HG03095 (cell line): ENCODE data around the gene TSKS.

Source experiments
- ATAC-seq: cut with Tn5 transposase; IDR thresholded peaks from one replicate; pipeline ENCODE4 v1.9.1; 2021; ENCODE audit warnings: moderate library complexity; ENCODE audit not compliant: unreplicated experiment

TSKS gene

DNA sequence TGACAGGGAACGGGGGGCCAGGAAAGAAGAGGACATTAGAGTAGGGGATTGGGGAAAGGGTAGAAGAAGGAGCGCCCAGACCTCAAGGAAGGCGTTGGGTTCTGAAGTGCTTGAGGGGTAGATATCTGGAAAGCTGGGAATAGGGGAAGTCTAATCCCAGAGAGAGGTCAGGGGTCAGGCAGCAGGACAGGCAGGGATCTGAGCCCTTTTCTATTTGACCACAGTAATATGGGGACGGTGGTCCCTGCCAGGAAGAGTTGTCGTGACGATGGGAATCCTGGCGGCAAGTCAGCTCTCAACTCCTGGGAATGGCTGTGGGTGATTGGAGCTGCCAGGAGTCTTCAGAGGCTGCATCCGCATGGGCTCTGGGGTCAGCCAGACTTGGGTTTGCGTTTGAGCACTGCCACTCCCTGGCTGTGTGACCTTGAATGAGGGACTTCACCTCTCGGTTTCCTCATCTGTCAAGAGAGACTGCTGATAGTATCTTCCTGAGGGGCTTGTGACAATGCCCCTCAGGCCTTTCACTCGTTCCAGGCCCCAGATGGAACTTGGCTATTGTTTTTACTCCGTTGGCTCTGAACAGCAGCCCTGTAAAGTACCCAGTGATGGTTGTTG is 5.0 kb upstream of the TSKS start:
- ATAC-seq, result no peak

DNA sequence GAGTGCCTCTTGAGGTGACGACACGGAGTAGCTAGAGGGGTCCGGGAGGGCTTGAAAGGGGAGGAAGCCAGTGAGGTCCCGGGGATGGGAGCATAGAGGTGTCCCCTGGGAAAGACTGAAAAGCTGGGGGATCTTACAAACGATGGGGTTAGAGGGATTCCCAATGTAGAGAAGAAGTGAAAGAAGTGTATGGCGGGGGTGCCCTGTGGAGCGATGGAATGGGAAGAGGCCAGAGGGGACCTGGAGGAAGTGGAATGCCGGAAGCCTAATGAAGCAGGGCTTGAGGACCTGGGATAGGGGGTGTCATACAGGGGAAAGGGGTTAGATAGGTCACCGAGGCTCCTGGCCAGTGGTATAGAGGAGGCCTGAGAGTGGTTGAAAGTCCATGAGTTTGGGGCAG is 4.3 kb upstream of the TSKS start:
- no peak for ATAC-seq

DNA sequence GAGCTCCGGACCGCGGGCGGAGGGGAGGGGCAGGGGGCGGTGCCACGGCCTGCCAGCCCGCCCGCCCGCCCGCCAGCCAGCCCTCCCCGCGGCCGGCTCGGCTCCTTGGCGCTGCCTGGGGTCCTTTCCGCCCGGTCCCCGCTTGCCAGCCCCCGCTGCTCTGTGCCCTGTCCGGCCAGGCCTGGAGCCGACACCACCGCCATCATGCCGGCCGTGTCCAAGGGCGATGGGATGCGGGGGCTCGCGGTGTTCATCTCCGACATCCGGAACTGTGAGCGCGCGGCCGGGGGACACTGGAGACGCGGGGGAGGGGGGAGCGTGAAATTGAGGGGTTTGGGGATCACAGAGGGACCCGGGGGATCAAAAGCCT is 3.8 kb upstream of the TSKS start, which contains the start of gene AP2A1:
TSS of gene AP2A1 (plus strand) at position 72 of the 370 bp plus-strand sequence. CDS start at position 205, 133 bp downstream.
- ATAC-seq, result no peak

DNA sequence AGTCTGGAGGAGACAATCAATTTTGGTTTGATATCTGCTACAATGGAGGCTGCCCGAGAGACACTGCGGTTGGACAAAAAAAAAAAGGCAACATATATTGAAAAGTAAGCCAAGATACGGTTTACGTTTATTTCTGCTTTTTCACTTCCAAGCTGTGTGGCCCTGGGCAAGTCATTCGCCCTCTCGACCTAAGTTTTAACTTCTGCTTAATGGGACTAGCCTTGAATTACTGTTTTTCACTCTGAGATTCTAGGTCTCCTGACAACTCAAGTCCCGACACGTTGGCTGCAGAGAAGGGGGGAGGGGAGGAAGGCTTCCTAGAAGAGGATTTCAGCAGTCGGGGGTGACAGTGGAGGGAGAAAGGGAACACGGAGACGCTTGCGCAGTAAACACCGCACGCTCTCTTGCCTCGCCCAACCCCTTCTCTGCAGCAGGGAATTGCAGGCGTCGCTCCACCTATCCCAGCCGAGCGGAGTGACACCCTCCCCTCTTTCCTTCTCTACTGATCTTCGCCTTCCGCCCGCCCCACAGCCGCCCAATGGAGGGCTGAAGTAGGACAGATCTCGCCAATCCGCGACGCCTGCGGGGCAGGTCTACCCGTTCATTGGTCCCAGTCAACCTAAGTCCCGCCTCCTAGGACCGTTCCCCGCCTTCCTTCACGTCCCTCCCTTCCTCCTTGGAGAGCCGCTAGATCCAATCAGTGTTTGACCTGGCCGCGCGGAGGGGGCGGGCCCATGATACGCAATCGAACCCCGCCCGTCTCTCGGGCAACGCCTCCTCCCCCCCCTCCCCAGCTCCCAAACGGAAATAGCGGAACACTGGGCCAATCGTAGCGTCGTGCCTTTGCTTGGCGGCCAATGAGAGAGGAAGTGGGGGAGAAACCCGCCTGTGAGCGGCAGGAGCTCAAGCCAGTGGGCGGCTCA is 3.2 kb upstream of the TSKS start:
- peak; percentile 85 for ATAC-seq

DNA sequence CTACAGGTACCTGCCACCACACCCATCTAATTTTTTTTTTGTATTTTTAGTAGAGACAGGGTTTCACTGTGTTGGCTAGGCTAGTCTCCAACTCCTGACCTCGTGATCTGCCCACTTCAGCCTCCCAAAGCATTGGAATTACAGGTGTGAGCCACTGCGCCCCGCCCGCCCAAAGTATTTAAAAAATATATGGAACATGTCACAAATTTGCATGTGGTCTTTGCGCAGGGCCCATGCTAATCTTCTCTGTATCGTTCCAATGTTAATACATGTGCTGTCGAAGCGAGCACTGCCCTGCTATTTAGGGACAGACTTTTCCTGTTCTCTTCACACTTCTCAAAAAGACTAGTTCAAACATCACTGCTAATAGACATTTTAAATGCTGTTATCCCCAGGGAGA is 1.2 kb upstream of the TSKS start:
- ATAC-seq, result no peak

DNA sequence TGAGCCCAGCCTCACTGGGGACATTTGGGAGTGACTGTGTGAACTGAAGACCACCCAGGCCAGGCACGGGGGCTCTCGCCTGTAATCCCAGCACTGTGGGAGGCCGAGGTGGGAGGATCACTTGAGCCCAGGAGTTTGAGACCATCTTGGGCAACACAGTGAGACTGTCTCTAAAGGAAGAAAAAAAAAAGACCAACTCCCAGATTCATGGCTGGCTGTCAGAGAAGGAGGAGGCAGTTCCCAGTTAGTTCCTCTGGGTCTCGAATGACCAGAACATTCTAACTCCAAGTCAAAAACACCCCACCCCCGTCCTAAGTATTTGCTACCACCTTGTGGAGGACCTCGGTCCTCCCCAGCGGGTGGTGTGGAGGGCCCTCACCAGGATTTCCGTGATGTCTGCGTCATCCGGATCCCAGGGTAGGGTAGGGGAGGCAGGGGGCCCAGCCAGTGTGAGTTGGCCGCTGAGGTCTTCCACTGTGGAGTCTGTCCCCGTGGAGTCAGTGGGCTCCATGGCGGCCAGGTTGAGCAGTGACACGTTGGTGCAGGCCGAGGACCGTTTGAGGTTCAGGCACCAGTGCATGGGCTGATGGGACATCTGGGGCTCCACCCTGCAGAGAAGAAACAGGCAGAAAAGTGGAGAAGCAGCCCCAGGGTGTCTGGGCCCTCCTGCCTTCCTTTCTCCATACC is 1.3 kb downstream of the TSKS start:
- no peak for ATAC-seq

DNA sequence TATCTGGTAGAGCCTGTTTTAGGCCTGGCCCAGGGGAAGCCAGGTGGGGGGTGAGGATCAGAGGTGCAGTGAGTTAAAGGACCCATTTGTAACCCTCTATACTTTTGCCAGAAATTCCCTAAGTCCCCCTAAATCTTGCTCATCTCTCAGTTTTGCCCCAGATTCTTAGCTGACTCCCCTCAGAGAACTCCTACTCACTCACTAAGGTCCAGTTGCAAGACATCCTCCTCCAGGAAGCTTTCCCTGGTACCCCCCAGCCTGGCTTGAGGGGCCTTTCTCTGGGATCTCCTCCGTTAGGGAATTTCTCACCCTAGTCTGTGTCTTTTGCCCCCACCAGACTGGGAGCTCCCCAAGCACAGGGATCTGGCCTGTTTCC is 1.9 kb downstream of the TSKS start:
- ATAC-seq, result no peak

DNA sequence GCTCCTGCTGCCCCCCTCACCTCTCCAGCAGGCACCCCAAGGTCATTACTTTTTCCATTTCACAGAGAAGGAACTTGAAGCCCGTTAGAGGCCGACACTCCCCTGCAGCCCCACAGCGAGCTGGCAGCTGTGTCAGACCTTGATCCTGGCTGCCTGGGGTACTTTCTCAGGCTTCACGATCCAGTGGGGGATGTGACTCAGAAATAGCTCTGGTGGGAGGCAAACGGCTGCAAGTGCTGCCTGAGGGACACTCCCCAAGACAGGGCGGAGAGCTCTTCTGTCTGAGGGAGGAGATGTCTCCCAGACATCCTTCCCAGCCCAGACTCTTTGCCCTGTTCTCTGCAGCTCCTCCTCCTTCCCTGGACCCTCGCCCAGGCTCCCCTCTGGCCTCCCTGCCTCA is 4.8 kb downstream of the TSKS start:
- no peak for ATAC-seq

DNA sequence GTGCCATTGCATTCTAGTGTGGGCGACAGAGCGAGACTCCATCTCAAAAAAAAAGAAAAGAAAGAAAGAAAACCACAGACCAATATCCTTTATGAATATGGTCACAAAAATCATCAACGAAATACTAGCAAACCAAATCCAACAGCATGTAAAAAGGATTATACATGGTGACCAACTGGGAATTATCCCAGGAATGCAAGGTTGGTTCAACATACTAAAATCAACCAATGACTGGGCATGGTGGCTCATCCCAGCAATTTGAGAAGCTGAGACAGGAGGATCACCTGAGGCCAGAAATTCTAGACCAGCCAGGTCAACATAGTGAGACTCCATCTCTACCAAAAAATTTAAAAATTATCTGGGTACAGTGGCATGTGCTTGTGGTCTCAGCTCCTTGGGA is 7.2 kb downstream of the TSKS start:
- no peak for ATAC-seq

DNA sequence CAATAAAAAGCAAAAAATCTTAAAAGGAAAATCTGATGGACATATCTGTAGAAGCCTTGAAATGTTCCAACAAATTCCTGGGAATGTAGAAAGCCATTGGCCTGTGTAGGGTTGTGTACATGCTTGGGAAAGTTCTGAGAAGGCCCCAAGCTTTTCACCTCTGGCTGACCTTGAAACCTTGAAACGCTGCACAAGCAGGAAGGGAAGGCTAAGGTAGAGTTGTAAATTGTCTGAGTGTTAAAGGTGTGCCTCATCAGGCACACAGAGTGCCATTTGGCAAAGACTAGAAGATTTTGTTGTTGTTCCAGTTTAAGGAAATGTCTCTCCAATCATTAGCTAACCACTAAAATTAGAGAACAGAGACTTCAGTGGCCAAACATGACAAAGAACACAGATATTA is 10.4 kb downstream of the TSKS start:
- no peak for ATAC-seq

DNA sequence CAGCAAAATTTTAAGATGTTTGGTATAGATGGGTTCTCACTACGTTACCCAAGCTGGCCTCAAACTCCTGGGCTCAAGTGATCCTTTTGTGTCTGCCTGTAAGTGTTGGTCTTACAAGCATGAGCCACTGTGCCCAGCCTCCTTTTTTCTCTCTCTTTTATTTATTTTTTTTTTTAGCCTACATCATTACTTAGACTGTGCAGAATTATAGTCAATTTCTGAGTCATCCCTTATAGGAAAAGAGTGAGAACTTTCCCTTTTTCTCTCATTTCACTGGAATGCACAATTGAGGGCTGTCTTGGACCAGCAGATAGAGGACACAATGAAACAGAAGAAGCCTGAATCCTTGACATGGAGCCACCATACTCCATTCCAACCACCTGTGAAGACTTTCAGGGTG is 13.3 kb downstream of the TSKS start:
- ATAC-seq, result no peak

DNA sequence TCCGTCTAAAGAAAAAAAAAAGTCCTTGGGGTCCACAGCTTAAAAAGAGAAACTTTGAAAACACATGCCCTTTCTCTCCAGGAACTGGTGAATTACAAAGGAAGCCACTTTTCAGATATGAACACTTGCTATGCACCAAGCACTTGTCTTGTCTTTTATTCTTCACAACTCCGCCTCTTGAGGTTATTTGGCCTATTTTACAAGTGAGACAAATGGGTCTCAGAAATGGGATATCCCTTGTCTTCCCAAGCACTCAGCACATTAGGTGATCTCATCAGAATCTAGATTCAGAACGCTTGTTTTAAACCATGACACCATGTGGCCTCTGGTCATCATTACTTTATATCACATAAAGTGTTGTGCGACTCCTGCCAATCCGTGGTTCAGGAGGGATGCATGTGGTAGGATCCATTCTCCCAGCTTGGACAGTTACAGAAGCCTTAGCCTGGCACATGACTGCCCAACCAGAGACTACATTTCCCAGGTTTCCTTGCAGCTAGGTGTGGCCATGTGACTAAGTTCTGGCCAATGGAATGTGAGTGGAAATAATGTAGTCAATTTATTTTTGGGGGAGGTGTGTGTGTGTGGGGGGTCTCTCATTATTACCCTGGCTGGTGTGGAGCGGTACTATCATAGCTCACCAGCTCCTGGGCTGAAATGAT is 13.9 kb downstream of the TSKS start:
- ATAC-seq, result no peak

DNA sequence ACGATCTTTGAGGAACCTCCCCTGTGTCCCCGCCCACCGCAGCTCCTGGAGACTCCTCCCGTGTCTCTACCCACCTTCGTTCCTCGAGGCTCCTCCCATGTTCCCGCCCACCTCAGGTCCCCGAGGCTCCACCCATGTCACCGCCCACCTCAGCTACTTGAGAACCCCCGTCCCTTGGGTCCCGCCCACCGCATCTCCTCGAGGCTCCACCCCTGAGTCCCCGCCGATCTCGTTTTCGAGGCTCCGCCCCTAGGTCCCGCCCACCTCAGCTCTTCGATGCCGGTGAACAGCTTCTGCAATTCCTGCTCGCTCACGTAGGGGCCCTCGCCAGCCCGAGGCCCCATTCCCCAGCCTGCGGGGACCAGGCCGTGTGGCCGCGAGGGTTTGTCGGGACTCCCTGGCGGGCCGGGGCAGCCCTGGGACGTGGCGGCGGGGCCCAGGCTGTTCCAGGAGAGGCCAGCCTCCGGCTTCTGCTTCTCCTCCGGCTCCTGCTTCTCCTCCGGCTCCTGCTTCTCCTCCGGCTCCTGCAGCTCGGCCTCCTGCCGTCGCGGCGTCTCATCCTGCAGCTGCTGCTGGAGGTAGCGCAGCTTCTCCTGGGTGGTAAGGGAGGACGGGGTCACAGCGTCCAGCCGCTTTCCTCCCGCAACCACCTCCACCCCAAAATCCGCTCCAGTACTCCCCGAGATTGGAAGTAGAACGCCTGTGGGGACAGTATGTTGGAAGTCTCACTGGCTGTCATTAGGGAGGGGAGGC is 16.7 kb downstream of the TSKS start:
- ATAC-seq, result no peak

DNA sequence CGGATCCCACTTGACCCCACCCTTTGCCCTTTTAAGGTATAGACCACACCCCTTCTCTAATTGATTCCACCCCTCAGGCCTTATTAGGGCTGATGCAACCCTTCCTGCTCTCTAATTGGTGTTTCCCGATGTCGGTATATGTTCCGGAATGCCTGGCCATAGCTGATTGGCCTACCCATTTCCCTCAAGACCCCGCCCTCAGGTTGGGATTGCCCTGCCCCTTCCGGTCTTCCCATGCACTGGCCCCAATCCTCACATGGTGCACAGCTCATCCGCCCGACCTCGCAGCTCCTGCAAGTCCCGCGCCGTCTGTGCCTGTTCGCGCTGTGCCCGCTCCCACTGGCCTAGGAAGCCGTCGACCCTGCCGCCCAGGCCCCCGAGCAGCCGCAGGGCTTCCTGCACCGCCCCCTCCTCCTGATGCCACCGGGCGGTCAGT is 18.1 kb downstream of the TSKS start:
- no peak for ATAC-seq

DNA sequence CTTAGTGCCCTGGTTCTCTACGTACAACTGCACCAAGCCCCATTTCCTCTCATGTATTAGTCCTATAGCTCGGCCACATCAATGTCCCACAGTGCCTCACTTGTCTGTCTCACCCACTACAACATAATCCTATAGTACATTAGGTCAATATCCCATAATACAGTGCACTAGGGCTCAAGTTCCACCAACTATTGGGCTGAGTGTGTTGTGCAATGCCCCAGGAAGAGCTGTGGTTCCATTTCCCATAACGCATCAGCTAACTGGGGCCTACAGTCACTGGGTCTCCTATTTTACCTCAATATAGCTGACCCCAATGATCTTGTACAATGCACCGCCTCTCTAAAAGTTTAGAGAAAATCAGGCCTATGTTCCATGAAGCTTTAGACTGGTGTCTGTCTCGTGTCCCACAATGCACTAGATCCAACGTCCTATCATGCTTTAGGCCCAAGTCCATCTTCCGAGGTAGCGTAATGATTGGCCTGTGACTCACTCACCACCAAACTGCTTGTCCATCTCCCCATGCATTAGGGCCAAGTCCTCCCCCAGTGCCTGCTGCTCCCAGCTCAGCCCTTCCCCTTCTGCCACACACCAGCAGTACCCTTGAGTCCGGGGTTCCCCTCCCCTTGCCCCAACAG is 21.8 kb downstream of the TSKS start:
- ATAC-seq, result no peak

DNA sequence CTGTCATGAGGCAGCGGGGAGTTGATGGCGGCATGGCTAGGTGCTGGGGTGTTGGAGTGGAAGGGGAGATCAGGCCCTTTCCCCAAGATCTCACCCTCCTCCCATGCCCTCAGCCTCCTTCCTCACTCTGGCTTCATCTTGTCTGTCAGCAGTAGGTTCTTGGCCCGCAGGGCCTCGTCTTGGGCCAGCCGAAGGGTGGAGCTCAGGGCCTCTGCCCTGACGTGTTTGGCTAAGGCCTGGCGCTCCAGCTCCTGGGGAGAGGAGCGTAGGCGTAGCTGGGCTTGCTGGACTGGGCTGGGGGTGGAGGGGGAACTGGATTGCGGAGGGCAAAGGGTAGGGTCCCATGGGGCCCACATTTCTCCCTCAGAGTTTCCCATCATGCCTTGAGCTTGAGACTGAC is 23.2 kb downstream of the TSKS start:
- ATAC-seq, result no peak

DNA sequence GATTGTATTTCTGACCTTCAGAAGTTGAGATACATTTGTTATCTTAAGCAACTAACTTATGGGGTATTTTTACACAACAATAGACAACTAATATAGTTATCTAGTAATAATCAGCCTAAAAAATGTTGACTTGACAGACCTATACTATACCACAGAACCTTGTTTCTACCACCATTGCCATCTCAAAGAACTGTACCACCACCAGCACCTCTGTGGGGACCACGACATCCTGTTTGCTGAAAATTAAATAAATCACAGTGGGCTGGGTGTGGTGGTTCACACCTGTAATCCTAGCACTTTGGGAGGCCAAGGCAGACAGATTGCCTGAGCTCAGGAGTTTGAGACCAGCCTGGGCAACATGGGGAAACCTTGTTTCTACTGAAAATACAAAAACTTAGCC is 24.0 kb downstream of the TSKS start:
- ATAC-seq, result no peak

DNA sequence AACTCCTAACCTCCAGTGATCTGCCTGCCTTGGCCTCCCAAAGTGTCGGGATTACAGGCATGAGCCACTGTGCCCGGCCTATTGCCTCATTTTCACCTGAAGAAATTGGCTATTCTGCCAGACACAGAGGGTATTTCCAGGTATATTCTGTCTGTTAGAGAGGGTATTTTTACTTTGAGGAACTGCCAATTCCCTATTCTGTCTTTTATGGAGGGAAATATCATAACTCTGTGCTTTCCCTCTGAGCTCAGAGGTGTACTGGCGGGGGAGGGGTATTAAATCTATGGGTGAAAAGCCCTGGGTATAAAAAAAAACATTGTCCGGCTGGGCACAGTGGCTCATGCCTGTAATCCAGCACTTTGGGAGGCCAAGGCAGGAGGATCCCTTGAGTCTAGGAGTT is 24.8 kb downstream of the TSKS start:
- ATAC-seq, result no peak

DNA sequence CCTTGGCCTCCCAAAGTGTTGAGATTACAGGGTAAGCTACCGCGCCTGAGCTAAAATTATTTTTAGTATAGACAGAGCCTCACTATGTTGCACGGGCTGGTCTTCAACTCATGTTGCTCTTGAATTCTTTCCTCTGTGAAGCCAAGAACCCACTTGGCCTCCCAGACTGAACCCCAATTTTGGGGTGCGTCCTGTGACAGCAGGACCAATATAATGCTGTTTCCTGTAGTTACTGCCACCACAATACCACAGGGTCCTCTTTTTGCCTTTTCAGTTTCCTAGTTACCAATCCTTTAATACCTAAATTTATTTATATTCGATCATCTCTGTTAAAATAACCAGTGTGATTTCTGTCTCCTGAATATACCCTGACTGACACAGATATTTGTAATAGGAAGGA is 32.9 kb downstream of the TSKS start:
- ATAC-seq, result no peak
